Inferior parietal cortex (tissue), 1 donor: ENCODE data around the gene SUN1.

Source experiments
- DNase-seq: peaks from one replicate; pipeline ENCODE4 v3.0.0-alpha.2; 2016; ENCODE audit errors: extremely low spot score

Gene SUN1

DNA sequence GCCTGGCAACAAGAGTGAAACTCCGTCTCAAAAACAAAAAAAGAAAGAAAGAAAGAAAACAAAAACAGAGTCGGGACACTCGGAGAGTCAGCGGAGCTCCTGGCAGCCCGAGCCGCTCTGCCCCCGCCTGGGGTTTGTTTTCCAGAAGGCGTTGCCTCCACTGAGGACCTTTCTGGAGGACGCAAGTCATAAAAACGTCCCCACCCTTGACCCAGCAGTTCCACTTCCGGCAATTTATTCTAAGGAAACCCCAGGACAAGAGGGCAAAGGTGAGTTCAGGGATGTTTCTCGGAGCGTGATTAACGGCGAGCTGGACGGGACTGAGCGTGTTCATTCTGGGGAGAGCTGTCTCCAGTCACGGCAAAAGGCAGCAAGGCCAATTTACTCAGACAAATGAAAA, 27.0 kb upstream of the SUN1 start:
- no peak for DNase-seq

DNA sequence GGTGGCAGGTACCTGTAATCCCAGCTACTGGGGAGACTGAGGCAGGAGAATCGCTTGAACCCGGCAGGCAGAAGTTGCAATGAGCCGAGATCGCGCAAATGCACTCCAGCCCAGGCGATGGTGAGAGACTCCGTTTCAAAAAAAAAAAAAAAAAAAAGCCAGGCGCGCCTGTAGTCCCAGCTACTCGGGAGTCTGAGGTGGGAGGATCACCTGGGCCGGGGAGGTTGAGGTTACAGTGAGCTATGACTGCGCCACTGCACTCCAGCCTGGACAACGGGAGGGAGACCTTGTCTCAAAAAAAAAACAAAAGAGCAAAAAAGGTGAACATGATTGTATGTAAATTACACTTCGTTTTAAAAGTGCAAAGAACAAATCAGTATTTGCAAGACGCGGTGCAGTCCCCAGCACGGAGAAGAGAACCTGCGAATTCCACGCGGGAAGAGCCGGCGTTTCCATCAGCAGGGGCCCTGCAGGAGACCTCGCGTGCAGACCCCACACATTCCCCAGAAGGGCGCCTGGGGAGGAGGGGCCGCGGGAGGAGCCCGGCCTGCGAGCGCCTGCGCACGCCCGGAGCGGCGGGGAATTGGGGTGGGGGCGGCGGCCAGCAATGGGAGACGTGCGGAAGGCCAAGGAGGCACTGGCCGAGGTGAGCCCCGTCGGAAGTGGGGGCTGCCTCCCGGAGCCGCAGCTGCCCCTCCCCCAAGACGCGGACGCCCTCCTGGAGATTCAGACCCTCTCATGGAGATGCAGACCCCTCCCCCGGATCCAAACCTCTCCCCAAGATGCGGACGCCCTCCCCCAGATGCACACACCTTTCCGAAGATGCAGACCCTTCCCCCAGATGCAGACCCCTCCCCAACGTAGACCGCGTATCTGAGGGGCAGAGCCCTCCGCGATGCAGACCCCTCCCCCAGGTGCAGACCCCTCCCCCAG, 16.7 kb upstream of the SUN1 start:
- DNase-seq, result no peak

DNA sequence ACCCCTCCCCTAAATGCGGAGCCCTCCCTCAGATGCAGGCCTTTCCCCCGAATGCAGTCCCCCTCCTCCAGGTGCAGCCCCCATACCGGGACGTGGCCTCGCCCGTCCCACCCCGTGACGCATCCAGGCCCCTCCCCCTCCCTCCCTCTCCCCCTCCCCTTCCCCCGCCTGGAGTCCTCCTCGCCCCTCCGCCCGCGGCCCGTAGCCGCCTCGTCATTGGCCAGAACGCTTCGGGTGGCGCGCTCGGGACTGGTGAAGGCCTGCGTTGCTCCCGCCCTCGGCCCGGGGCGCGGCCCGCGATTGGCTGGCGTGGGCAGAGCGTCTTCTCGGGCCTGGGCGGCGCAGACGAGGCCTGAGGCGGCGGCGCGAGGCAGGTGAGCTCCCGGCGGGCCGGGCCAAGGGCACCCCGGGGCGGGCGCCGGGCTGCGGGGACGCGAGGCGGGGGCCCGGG, 16.0 kb upstream of the SUN1 start:
- DNase-seq, result peak; percentile 95

DNA sequence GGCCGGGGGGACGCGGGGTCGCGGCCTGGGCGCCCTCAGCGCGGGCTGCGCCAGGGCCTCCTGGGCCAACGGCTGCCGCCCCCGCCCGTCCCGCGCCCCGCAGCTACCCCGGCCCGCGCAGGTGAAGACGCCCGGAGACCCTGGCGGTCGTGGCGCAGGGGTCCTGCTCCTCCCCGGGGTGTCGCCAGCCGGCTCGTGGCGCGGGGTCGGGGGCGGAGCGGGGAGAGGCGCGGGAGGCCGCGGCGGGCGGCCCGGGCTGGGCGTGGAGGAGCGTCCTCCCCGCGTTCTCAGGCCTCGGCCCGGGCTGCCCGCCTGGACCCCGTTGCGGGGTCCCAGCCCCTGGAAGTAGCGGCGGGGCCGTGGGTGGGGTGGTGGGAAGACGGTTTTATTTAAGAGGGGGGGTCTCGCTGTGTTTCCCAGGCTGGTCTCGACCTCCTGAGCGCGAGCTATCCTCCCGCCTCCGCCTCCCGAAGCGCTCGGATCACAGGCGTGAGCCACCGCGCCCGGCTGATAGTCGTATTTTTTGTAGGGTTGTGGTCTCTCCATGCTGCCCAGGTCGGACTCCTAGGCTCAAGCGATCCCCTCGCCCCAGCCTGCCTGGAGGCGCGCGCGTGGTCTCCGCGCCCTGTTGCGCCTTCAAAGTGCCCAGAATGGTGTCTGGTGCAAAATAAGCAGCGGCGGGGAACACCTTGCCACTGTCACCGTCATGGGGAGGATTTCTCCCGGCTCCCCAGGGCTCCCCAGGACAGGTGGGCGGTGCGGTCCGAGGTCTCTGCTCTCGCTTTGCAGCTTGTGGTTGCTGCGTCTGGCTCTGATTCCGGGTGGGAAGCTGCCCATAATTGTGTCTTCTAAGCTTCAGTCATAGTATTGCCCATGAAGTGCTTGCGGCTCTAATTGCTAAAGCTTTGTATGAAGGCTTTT, 15.3 kb upstream of the SUN1 start:
- DNase-seq, result no peak

DNA sequence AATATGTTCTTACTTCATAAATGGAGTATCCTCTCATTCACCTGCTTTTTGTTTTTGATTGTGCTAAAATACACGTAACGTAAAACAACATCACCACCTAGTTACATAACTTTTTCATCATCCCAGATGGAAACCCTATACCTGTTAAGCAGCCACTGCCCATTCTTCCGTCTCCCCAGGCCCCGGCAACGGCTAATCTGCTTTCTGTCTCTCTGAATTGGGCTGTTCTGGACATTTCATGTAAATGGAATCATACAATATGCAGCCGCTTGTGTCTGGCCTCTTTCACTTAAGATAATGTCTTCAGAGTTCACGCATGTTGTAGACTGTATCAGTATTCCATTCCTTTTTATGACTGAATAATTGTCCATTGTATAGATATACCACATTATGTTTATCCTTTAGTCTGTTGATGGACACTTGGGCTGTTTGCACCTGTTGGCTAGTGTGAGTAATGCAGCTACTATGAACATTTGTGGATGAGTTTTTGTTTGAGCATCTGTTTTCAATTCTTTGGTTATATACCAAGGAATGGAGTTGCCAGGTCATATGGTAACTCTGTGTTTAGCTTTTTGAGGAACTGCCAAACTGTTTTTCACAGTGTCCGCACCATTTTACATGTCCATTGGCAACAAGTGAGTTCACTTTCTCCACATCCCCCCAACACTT, 14.1 kb upstream of the SUN1 start:
- DNase-seq, result no peak

DNA sequence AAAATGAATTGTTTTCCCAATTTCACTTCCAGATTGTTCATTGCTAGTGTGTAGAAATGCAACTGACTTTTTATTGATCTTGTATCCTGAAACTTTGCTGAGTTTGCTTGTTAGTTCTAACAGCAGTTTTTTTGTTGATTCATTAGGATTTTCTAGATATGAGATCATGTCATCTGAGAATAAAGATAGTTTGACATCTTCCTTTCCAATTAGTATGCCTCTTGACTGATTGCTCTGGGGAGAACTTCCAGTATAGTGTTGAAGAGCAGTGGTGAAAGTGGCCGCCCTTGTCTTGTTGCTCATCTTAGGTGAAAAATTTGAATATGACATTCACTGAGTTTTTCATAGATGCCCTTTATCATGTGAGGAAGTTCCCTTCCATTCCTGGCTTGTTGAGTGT, 11.9 kb upstream of the SUN1 start:
- DNase-seq, result no peak

DNA sequence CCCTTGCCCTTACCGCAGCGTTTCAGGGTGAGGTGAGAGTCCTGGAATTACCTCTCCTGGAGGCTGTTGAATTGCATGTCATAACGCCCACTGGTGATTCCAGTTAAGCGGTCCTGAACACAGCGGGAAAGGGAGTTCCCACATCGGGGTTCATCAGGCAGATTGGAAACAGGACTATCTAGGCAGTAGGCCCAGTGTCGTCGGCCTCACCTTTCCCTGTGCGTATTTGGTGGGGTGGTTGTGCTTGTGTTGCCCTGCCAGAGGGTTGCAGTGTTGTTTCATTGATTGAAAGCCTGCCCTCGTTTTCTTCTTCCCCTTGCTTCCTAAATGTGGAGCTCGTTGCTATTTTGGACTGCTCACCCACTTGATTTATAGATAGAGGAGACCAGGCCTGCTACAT, 10.6 kb upstream of the SUN1 start:
- DNase-seq, result no peak

DNA sequence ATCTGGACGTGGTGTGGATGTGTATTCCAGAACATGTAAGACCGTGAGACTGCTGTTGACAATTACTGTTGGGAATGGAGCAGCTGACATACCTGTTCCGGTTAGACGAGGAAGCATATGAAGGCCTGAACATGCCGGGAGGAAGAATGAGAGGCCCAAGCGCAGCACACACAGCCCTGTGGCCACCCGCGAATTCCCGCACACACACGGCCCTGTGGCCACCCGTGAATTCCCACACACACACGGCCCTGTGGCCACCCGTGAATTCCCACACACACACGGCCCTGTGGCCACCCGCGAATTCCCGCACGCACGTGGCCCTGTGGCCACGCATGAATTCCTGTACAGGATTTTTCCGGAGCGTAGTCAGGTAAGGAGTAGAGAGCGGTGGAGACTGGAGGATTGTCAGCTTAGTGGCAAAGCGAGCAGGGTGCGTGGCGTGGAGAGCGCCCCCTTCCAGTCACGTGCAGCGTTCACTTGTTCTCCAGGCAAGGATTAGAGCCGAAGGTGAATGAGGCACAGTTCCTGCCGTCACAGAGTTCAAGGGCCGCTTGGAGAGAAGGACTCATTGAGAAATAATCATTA, 9.5 kb upstream of the SUN1 start:
- DNase-seq, result no peak

DNA sequence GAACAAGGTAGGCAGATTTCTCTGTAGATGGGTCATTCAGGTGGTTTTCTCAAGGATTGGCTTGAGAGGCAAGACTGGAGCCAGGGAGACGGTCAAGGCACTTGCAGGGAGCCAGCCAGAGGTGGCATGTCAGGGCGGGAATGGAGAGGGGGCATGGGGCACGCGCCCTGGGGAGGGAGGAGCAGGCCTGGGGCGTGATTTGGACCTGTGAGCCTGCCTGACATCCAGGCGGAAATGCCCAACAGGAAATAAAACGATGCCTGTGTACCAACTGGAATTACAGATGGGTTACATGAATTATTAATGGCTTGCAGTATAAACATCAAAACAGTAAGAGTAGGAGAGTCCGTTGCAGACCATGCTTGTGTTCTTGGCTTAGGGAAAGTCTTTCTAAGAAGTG, 8.6 kb upstream of the SUN1 start:
- DNase-seq, result no peak

DNA sequence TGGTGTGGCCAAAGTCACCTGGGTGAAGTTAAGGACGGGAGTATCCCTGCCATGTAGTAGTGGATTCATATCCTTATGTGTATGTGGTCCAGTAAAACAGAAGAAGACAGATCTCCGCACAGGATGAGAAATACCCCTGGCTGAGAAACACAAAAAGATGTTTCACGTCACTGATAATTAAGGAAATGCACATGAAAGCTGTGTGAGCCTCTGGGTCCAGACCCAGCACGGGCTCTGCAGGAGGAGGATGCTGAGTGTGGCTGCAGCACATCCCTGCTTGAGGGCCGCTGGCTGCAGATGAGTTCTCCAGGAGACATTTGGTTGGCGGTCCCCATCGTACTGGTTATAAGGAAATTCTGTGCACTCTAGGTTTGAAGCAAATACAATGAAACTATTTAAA, 8.2 kb upstream of the SUN1 start:
- no peak for DNase-seq

DNA sequence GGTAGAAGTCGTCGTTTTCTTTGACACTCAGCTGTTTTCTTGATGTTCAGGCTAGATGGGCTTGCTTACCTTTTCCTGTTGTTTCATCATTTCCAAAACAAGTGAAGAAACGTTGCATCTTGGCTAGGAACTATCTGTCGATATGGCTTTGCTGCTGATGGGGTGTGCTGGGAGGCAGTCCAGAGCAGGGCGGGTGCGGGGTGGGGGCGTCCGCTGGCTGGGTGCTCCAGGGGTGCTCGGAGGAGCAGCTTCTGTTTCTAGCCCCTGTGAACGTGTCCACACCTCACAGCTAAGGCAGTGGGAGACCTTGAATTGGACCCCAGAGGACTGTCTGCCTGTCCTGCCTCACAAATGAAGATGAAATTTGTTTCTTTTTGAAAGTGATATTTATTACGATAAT, 7.6 kb upstream of the SUN1 start:
- no peak for DNase-seq

DNA sequence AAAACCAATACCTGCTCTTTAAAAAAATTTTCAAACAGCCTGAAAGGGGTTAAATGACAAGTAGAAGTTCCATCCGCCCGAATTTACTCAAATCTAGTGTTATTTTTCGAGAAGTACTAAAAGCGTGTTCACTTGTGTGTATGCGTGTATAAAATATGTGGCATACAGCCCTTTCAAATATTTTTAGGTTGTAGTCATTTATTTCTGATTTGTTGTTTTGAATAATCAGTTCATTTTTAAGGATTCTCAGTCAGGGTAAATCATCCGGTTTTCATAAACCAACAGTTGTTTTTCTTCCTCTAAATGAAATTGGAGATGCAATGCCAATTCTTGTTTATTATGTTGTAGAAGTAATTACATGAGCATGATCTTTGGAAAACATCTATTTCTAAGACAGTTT, 6.9 kb upstream of the SUN1 start:
- DNase-seq, result no peak

DNA sequence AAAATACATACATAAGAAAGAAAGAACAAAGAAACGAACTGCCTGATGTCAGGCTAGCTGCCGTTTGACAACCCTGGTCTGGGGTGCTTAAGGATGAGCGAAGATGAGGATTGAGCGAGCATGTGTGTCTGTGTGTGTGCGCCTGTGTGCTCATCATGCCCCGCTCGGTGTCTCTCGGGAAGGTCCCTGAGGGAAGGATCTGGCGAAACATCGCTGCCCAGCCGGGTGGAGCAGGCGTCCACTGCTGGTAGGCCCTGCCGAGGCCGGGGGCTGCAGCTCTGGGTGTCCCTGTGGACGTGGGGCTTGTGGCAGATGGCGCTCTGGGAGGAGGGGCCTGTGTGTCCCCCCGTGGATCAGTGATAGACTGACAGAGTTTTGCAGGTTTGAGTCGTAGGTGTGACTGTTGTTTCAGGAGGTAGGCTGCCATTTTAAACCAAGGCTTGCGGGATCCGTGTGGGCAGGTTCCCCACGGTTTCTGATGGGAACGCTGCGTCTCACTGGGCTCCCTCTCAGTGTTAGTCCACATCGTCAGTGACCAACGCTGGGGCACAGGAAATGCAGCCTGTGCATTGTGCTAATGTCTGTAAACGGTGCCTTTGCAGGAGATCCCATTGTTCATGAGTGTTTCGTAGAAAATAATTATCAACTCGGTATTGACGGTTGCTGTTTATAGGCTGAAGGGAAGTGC, 5.9 kb upstream of the SUN1 start:
- no peak for DNase-seq

DNA sequence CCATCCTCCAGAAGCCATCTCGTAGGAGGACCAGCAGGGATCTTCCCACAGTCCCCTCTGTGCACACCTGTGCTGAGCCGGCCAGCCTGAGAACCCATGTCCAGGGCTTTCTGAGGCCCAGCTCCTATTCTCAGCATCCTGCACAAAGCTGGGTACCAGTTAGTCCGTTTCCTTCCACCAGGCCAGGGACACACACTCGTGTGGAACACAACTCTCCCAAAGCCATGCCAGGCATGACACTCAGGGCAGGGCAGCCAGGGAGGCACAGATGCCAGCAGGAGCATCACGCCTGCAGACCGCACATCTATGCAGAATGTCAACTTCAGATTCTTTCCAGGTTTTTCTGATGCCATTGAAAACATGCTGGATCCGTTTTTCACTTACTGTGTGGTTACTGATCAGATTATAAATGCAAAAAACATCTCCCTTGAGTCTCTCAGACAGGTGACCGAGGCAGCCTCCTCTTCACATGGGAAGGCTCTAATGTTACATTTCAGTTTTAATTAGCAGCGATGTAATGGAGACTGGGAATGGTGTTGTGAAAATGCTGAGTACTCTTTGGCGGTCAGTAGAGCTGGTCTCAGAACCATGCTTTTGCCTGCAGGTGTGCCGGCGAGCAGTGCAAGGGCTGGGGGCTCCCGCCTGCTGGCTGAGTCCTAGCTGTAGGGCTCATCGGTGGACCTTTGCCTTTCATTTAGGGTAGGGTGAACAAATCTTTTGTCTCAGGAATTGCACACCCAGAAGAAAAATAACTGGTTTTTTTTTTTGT, 3.3 kb upstream of the SUN1 start:
- DNase-seq, result no peak

DNA sequence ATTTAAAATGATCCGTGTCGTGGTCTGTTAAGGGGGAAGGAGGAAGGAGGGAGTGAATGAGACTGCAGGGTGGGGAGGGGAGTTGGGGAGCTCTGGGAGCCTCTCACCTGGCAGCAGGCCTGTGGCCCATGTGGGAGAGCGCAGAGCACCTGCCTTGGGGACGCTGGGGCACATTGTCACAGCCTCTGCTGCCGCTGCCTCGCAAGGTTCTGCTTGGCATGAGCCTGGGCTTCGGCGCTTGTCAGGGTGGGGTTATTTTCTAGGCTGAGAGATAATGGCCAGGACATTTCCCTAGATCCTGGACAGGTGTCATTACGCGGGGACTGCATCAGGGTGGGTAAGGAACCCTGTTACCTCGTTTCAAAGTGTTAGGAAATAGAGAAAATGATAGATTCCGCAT, 2.2 kb upstream of the SUN1 start:
- DNase-seq, result no peak

DNA sequence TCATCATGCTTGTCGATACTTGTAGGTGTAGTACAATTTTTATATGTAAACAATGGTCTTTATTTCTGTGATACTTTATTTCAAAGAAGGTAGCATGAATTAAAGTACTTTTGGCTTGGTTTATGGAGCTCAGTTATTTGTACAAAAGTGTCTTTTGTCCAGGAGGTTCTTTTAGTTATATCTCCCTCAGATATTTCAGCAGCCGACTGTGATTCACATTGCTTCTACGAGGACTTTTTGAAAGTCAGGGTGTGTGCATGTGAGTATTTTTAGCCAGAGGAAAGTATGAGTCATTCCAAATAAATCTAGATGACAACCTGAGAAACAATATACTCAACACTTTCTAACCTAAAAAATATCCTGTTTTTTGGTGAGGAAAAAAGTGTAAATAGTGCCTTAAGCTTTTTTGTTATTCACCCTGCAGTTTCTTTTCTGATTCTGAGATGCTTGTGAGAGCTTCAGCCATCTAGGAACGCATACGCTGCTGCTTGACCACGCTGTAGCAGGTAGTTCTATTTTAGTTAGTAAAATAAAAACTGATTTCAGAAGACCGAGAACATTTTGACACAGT, 595 bp upstream of the SUN1 start:
- DNase-seq, result no peak

DNA sequence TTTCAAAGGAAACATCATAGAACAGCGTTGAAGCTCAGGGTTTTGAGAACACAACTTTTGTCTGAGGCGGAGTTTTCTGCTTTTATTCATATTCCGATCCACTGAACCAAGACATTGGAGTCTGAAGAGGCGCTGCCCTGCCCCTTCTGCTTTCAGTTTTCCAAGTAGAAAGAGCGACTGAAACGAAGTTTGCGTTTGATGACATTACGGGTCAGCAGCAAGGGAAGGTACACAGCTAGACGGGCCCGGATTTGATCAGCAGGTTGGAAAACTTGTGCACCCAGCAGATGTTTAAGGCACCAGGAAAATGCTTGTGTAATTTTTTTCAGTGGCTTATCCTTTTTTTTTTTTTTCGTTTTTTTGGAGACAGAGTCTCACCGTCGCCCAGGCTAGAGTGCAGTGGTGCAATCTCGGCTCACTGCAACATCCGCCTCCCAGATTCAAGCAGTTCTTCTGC, 720 bp downstream of the SUN1 start:
- DNase-seq, result no peak

DNA sequence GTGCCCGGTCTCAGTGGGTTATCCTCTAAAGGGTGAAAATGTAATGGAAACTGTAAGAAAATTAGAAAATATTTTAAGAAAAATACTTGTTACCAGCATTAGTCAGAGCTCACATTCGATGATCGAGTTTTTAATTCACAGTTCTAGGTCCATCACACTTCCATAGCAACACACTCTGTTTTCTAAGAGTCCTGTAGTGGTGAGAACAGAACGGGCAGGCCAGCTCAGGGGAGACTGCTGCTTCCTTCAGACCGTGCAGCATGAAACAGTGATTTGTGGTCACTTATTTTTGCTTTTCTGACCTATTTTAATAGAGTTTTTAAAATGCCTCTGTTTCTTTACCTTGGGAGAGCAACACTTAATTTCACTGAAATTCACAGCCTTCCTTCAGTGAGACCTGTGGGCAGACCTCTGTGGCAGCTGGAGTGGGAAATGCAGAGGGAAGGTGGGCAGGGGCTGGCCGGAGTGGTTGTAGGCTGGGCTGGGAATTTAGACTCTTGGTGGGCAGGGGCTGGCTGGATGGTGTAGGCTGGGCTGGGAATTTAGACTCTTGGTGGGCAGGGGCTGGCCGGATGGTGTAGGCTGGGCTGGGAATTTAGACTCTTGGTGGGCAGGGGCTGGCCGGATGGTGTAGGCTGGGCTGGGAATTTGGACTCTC, 1.5 kb downstream of the SUN1 start:
- no peak for DNase-seq

DNA sequence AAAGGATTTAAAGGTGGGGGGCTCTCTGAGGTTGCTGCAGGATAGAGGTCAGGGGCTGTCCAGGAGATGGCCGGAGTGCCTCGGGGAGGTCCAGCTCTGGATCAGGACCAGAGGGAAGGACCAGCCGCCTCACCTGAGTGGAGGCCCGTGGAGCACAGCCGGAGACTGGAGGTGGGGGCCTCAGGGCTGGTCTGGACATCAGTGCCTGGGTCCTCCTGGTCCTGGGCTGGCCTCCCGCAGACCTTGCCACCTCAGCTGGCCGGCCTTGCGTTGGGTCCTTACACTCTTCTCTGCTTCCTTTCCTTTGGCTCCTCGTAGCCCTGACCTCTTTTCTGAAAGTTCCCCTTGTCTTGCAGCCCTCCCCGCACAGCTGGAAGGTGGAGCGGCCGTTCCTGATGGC, 2.0 kb downstream of the SUN1 start:
- no peak for DNase-seq
